Activated T-helper 1 cell treated with Interleukin-2 at 50 U/mL for 16 hours (primary cell): ENCODE measurements around the gene CYB561.

Experiments used
- DNase-seq: peaks from one replicate; pipeline ENCODE4 v3.0.0-alpha.2; 2020; ENCODE audit warnings: low read depth

Gene CYB561

DNA sequence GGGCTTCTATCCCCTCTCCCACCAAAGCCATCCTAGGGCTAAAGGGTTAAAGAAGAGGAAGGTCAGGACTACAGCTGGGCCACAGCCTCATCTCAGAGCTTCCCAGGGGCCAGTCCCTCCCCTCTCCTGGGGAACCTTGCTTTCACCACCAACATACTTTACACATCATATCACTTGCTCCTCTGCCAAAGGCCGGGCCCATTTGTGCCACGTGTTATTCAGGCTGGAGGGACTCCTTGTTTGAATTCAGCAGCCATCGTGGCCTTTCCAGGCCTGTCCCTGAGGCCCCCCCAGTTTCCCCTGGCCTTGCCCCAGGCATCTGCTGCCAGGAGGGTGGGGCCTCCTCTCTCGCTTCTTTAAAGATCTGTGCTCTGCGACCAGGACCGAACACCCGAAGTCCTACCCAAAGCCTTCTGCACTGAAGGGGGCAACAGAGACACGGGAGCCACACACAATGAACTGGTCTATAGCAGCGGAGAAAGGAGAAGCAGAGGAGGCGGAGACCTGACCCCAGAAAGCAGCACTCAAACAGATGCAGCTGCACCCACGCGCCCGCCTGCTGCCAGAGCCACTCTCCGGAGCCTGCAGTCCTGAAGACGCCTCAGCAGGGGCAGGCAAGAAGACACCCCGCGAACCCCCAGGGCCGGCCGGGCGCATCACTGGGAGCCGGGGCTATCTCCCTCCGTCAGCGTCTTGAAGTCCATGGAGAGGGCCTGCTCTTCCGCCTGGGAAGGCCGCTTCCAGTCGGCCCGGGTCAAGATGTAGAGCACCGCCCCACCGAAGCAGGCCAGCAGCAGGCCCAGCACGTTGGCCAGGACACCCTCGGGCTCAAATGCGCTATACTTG lies 12.1 kb downstream of the CYB561 start:
- DNase-seq = no peak

DNA sequence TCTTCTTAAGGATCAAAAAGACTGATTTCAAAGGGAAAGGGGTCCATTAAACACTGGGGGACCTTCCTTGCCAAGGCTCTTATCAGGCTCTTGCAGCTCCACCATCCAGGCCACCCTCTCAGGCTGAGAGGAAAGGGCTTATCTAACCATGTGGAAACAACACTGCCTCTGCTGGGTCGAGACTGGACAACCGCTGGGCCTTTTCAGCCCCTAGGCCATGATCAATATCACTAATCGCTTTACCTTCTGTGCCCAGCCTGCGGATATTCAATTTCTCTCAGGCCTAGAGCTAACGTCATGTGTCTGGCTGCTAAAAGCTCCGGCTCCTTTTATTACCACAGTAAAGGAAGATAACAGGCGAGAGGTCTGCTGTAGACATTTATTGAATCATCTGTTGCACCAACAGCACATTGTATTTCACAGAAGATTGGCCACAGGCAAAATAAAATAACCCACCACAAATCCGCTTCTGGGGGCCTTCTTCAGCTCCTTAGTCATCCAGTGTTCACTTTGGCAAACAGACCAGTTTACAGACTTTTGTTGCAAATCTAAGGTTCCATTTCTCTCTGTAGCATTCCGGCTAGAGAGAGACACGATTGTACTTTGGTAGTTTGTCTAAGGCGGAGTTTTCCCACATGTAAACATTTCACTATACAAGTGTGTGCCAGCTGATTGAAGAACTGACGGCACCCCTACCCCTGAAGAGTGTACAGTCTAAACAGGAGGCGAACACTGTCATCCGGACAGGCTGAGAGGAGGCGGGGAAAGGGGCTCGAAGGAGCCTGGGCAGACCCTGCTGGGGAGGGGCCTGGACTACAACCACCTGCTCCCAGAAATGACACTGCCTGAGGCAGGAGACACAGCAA lies 13.9 kb downstream of the CYB561 start:
- DNase-seq = no peak

DNA sequence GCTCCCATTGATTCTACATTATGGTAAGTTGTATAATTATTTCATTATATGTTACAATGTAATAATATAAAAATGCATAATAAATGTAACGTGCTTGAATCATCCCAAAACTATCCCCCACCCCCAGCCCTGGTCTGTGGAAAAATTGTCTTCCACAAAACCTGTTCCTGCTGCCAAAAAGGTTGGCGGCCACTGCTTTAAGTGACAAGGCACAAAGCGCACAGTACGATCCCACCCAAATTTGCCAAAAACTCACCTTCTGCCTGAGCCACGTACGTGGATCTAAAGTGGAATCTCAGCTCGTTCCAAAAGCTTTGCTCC lies 14.5 kb downstream of the CYB561 start:
- no peak for DNase-seq

DNA sequence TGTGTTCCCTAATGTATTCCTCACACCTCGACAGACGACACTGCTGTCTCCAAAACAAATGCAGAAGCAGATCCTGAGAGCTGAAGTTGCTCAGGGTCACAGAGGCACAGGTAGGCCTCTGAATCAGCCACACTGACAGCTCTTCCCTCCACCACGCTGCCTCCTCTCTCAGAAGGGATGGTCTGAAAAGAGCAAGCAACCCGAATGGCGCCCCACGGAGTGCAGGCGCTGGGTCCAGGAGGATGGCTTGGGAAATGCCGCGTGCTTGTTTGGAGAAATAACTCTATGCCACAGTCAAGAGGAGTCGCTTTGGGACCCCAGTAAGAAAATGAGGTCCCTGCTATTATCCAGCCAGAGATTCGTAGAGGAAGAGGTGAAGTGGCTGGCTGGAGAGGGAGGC lies 15.9 kb downstream of the CYB561 start:
- DNase-seq = no peak

DNA sequence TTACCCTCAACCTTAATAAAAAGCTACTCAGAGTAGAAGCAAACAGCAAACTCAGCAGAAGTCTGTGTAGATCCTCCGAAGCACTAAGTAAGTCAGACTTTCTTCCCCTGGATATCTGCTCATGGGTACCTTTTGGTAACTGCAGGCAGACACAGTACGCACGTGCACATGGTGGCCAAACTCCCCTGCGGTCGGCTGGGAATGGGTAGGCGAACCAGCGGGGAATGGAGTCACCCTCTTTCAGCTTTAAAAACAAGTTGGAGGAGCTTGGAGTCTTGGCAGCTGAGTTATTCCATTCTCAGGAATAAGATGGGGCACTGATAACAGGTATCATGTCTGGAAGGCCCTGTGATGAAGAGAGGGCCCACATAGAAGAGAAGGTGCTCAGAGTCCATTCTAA lies 16.3 kb downstream of the CYB561 start:
- DNase-seq = no peak

DNA sequence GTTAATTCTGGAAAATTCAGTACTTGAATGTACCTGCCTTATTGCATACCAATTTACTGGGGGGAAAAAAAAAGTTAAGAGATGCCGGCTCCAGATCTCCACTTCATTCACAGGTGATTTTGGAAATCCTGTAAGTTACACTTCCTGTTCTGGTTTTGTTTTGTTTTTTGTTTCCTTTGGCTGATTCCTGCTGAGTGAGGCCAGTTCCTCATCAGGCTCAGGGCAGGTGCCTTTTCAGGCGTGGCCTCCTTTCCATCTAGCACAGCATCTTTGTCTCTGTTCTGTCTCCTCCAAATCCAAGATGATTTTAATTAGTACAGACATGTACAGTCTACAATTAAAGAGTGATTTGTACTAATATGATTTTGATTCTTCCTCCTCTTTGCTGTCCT lies 19.2 kb downstream of the CYB561 start:
- DNase-seq = no peak

DNA sequence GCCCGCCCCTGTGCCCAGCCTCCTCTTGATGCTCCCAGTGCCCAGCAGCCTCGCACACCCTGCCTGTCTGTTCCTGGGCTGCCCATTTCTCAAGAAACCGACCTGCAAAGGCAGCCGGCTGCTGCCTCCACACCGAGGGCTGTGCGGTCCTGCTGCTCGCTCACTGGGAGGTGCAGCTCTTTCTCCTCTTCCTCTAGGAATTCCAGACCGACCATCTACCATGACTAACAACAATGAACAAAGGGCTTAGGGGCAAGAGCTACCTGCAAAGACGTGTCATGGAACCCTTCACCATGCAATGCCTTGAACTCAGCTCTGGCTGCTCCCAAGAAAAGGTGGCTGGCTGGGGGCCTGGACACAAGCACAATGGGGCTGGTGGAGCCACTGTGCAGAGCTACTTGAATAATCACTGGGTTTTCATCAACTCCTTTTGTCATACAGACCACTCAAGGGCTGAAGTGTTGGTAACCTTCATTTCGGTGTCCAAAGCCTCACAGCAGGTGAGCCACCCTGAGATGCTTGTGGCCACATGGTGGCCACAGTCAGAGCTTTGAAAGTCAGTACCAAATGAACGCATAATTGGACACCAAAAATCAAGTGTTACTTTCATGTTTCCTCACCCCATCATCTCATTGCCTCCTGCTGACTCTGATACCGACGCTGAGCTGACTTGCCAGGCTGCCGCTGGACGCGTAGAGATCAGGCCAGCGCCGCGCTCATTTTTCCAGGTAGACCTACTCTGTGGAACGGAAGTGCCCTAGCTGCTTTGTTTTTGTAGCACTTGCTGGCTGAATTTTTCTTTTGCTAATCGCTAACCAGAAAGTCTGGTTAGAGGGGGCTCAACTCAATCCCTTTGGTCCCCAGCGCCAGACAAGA lies 19.8 kb downstream of the CYB561 start:
- DNase-seq = no peak

DNA sequence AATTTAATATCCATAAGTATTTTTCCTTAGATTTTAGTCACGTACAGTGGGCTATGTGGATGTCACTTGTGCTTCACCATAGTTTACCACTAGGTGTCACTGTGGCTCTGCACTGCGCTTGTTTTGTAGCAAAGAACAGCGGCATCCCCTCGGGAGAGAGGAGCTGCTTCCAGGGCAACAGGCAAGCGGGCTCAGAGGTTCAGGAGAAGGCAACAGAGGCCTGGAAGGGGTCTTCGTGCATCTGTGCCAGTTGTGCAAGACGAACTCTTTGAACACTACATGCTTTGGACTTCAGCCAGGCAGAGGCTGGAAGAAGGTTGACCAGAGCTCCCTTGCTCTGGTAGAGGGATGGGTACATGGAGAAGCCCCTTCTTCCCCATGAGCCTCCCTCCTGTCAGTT lies 20.6 kb downstream of the CYB561 start:
- peak; percentile 39 for DNase-seq

DNA sequence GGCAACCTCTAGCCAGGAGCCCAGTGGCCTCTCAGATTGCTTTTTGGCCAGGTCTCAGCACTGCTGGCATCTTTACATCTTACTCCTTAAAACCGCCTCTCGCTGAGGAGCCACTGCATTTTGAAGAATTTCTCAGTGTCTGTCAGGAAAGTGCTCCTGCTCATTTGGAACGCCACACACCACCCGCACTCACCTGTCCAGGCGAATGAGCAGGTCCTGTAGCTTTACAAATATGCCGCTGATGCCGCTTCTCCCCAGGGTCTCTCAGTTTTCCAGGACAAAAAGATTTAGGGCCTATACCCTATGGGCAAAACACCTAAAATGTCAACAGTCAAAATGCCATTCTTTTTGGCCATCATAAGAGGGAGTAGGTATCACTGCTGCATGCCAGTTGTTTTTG lies 22.1 kb downstream of the CYB561 start:
- DNase-seq = no peak

DNA sequence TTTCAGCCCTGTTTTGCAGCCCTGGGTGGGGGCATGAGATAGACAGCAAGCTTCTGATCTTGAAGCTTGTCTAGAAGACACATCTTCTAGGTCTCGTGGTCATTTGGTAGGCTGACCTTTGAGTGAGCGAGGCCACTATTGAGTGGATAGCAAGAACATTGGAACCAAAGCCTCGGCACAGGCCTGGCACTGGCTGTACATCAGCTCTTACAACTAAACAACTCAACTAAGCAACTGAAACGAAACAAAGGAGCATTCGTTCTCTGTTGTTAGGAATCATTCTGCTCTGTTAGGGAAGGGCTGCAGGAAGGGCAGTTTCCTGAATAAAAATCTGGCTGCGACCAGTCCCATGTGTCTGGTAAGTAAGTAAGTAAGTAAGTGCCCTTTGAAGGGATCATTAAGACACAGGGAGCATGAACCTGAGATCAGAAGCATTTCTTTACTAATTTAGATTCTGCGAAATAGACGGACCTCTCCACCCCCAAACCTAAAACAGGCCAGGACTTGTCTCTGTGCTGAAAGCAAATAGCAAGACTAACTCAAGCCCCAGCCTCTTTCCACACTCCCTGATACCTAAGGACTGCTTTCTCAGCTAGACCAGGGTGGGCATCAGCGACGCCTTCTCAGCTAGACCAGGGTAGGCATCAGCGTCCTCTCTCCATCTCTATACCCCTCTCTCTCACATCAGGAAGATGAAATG lies 22.7 kb downstream of the CYB561 start:
- DNase-seq = no peak

DNA sequence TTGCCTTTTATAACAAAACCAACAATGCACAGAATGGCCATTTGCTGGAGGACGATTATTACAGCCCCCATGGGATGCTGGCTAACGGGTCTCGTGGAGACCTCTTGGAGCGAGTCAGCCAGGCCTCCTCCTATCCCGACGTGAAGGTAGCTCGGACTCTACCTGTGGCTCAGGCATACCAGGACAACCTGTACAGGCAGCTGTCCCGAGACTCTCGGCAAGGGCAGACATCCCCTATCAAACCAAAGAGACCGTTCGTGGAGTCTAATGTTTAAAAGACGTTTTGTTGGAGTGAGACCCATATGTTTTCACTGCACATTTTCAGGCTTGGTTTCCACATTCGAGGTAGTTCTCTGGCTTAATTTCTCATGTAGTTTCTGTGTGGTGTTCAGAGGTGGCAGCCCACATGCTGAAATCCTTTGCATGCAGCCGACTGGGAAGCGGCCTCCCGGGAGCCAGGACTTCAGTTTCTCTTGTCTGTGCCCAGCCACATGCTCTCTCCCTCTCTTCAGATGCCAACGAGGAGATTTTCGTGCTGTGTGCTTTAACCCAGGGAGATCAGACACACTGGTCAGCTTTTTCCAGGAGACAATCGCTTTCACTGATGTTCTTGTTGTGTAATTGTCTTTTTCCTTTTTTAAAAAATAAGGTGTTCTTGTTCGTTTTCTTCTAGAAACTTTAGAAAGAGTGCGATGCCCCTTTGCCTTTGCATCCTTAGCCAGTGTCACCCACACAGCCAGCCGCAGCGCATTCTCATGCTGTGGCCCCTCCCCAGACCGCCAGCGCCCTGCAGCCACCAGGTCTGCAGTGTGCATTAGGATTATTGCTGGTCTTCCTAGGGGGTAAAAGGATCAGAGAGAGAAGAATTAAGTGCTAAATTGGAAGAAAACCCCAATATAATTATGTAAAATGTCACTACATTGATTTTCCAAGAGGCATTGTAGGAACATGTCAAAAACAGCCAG lies 24.1 kb downstream of the CYB561 start:
- no peak for DNase-seq

DNA sequence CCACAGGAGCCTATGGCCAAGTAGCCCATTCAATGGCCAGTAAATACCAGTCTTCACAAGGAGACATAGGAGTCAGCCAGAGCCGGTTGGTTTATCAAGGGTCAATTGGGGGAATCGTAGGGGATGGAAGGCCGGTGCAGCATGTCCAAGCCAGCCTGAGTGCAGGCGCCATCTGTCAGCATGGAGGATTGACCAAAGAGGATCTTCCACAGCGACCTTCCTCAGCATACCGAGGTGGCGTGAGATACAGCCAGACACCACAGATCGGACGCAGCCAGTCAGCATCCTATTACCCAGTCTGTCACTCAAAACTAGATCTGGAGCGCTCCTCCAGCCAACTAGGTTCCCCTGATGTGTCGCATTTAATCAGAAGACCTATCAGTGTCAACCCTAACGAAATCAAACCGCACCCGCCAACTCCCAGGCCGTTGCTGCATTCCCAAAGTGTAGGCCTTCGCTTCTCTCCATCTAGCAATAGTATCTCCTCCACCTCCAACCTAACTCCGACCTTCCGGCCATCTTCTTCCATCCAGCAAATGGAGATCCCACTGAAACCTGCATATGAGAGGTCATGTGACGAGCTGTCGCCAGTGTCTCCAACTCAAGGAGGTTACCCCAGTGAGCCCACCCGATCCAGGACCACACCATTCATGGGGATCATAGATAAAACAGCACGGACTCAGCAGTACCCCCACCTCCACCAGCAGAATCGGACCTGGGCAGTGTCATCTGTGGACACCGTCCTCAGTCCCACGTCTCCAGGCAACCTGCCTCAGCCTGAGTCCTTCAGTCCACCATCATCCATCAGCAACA lies 25.0 kb downstream of the CYB561 start:
- no peak for DNase-seq

DNA sequence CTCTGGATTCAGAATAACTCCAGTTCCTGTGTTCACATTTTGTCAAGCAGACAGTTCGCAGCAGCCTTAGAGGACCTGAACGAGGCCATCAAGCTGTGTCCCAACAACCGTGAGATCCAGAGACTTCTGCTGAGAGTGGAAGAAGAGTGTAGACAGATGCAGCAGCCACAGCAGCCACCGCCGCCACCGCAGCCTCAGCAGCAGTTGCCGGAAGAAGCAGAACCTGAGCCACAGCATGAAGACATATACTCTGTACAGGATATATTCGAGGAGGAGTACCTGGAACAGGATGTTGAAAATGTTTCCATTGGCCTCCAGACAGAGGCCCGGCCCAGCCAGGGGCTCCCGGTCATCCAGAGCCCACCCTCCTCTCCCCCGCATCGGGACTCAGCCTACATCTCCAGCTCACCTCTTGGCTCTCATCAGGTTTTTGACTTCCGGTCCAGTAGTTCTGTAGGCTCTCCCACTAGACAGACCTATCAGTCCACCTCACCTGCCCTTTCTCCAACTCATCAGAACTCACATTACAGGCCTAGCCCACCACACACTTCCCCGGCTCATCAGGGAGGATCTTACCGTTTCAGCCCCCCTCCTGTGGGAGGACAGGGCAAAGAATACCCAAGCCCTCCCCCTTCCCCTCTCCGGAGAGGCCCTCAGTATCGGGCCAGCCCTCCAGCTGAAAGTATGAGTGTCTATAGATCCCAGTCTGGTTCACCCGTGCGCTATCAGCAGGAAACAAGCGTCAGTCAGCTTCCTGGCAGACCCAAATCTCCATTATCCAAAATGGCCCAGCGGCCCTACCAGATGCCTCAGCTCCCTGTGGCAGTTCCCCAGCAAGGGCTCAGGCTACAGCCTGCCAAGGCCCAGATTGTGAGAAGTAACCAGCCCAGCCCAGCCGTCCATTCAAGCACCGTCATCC lies 25.9 kb downstream of the CYB561 start:
- DNase-seq = no peak

DNA sequence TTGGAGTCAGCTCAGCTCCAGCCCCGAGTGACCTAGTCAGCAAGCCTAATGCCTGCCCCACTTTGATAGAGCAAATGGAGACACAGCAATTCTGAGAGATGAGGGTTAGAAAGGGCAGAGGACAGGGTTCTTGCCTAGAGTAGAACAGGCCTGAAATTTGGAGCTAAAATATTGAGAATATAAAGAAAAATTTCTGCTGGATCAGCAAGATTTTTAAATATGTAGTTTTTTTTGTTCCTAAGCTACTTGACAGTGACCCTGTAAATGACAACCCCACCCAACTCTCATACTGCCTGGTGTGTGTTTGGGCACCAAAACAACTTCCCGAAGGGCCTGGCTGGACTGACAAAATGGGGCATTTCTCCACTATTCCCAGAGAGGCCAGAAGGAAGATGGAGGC lies 26.7 kb downstream of the CYB561 start:
- no peak for DNase-seq

DNA sequence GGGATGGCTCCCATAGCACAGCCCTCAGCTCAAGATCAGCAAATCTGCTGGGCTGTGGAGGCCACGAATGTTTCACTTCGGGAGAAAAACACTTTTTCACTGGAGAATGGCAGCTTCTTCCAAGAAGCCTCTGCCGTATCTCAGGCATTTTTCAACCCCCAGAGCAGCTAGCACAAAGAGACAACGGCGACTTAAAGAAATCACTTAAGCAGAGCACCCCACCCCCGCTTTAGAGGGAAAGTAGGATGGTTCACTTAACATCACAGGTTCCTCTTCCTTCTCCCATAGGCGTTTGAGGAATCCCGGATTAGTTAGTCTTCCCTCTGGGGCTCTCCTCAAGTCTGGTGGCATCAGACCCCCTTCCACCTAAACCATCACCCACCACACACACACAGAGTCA lies 27.6 kb downstream of the CYB561 start:
- no peak for DNase-seq

DNA sequence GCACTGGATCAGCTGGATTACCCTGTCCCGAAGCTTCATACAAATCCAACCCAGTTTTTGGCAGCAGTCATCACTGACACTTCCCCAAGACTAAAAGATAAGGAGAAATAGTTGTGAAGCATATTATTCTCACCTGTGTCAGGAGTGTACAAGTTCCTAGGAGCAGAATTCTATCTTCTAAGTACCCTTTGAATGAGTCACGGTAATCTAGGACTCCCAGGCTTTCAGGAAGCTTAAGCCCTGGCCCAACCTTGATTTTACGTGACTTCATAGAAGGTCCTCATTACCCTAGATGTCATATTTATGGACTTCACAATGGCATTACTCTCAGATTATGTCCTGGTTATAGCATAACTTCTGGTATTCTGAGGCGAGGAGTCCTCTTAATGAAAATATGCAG lies 31.9 kb downstream of the CYB561 start:
- no peak for DNase-seq

DNA sequence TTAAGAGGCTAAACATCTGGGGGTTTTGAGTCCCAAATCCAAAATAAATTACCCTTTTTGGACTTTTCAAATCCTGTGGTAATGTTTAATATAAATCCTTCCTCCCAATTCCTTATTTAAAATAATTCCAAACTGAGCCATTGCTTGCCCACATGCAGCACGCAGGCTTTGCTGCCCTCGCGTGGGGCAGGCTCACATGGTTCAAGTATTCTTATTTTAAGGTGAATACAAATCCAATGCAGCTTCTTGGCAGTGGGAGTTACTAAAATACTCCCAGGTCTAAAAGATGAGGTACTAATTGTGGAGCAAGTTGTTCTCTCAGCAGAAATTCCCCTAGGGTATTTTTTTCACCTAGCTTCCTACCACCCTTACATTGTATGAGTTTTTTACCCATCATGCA lies 33.0 kb downstream of the CYB561 start:
- no peak for DNase-seq

DNA sequence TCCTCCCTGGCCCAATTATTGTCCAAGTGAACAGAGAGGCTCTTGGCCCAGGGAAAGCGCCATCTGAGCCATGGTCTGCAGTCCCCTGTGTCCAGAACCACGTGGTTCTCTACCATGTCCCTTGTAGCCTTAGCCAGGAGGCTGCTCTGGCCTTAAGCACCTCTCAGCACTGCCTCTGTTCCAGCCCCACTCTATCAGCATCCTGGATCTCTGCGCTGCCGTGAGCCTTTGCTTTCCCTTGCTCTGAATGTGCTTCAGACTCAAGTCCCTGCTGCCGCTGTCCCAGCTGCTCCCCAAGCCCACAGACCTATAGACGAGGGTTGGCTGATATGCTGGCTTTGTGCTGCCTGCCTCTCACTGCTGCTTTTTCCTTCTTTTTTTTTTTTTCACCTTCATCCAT lies 33.9 kb downstream of the CYB561 start:
- no peak for DNase-seq
